Body of pancreas (tissue), 4 donors: ENCODE measurements around the gene LRP8.

Experiments used
- CTCF ChIP-seq, 7 experiments: fragments of 450-650 bp in 4 of 7; fragments of 200-600 bp in 3 of 7; sonication (generic) in 3 of 7; IDR thresholded peaks; one replicate each; pipeline ENCODE4 v1.5.1; 2016 to 2019; ENCODE audit warnings: antibody characterized with exemption in 7 of 7
- POLR2A ChIP-seq, 3 donors: fragments of 450-650 bp; IDR thresholded peaks; one replicate each; pipeline ENCODE4 v1.6.1; 2016; ENCODE audit warnings: antibody characterized with exemption in 3 of 3, mild to moderate bottlenecking in 2 of 3

- TF ChIP-seq CTCF (IDR thresholded peaks at IDR 0.05), result no peak
- TF ChIP-seq POLR2A (IDR thresholded peaks at IDR 0.05), result no peak
Observed at GRCh38 chr1:53376041-53376461, 48.2 kb upstream of the LRP8 start.
